ENCODE measurements around the gene PPIL4.
"Not testable (repeated sequence)": the region's sequence is repeated elsewhere in the genome, so short reads cannot be mapped to it uniquely, and the experiment has no call there.

PPIL4 gene

DNA sequence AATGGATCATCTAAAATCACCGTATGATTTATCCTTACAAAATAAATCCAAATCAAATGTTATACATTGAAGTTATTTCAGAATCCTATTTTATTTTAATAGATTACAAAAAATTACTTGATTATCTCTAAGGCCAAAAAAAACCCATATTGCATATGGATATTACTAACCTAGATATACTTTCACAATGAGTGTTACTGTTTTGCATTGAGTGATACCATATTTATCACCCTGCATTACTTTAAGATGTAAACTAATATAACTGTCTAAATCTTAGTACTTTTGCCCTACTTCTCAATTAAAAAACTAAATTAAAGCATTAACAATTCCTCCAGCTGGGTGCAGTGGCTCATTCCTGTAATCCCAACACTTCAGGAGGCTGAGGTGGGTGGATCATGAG lies 11.1 kb downstream of the PPIL4 start:
- in situ Hi-C loops (cut with HindIII; ENCODE audit: low sequenced_read_pairs): loop anchor here (5.0 kb wide), 1 partner anchor 102 kb away; no protein-coding TSS in a partner anchor

DNA sequence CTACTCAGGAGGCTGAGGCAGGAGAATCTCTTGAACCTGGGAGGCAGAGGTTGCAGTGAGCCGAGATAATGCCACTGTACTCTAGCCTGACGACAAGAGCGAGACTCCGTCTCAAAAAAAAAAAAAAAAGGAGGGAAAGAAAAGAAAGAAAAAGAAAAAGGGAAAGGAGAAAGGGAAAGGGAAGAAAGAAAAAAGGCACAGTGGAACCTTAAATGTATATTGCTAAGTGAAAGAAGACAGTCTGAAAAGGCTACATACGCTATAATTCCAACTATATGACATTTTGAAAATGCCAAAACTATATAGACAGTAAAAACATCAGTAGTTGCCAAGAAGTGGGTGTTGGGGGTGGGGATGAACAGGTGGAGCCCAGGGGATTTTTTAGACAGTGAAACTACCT lies 16.2 kb downstream of the PPIL4 start:
- in situ Hi-C loops (cut with HindIII; ENCODE audit: low sequenced_read_pairs): loop anchor here (5.0 kb wide), 1 partner anchor 97 kb away; no protein-coding TSS in a partner anchor

DNA sequence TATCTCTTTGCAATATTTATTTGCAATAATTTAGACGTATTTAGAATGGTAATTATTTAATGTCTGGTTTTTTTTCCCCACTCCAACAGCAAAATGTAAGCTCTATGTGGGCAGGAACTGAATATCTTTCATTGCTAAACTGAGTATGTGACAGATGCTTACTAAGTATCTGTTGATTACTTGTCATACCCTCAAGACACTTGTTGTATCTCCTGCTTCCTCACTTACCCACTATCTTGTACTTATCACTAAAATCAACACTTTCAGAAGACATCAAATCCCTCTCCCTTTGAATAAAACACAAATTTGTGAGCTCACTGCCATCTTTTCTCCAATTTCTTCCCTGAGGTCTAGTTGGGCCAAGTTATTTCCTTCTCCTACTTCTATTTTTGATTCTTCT lies 30.3 kb downstream of the PPIL4 start:
- in situ Hi-C loops (cut with HindIII; ENCODE audit: low sequenced_read_pairs): loop anchor here (25.0 kb wide), 1 partner anchor 428 kb away; no protein-coding TSS in a partner anchor

DNA sequence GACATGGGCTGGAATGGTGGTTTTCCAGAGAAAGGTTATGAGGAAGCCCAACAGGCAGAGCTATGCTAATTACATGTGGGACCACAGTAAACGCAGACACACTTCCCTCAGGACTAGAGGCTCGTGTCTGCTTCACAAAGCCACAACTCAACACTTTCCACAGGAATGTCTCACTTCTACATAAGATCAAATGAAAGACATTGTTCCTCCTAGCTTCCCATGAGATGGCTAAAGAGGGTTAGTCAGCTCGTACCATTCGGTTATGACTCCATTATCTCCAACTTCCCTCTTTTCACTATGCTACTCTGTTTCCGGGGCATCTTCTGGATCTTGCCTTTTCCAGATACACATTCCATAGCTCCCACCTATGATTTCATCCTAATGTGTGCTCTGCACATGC lies 31.9 kb downstream of the PPIL4 start:
- in situ Hi-C loops (cut with HindIII; ENCODE audit: low sequenced_read_pairs): loop anchor here (25.0 kb wide), 1 partner anchor 427 kb away; no protein-coding TSS in a partner anchor

DNA sequence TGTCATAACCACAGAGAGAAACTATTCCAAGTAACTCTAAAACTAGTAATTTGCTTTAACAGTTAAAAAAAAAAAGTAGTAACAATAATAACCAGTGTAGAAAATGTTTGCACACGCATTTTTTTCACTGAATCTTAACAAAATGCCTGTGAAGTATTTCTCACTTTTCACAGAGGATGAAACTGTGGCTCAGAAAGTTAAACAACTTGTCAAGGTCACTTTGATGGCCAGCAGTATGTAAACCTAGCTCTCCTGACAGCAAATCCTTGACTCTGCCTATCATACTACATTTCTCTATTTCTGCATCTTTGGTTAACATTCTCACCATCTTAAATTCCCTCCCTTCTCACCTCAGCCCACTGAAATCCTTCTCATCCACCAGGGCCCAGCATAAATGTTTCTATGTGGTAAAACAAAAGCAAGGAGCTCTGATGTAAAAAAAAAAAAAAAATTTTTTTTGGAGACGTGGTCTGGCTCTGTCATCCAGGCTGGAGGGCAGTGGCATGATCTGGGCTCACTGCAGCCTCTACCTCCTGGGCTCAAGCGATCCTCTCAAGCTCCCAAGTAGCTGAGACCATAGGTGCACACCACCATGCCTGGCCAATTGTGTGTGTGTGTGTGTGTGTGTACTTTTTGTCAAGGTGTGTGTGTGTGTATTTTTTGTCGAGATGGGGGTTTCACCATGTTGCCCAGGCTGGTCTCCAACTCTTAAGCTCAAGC lies 34.9 kb downstream of the PPIL4 start:
- in situ Hi-C loops (cut with HindIII; ENCODE audit: low sequenced_read_pairs): loop anchor here (25.0 kb wide), 1 partner anchor 424 kb away; no protein-coding TSS in a partner anchor

DNA sequence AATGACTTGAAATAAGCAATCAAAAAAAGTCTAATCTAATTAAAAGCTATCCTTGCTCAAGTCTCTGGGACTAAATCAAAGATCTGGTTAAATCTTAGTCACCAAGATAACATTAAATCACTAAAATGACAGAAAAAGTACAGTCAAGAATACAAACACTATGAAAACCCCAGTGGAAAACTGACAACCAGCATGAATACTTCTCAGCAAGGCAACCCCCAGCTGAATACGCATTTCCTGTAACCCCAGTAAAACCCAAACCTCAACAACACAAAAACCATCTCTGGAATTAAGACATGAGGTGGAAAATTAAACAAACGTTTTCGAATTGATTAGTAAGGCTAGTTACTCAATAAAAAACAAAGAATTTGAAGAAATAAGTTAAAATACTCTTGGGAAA lies 37.4 kb downstream of the PPIL4 start:
- in situ Hi-C loops (cut with HindIII; ENCODE audit: low sequenced_read_pairs): loop anchor here (25.0 kb wide), 1 partner anchor 421 kb away; no protein-coding TSS in a partner anchor

- in situ Hi-C loops (cut with HindIII; ENCODE audit: low sequenced_read_pairs): loop anchor here (25.0 kb wide), 1 partner anchor 417 kb away; no protein-coding TSS in a partner anchor
Observed at GRCh38 chr6:149503872-149504271, 42.0 kb downstream of the PPIL4 start.

DNA sequence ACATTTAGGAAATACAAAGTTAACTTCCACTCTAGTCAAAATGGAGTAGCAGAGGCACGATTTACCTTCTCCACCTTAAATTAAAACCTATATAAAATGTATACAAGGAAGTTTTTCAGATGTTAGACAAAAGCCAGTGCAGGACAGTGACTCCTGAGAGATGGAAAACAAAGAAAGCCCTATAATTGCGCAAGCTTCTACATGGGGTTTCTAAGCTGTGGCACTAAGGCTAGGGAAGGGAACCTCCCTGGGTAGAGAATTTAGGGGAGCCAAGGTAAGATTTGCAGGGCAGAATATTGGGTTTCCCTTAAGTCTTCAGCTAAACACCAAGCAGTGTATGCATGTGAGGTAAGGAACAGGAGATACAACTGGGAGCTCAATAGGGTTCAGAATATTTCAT lies 42.6 kb downstream of the PPIL4 start:
- in situ Hi-C loops (cut with HindIII; ENCODE audit: low sequenced_read_pairs): loop anchor here (25.0 kb wide), 1 partner anchor 416 kb away; no protein-coding TSS in a partner anchor

- in situ Hi-C loops (cut with HindIII; ENCODE audit: low sequenced_read_pairs): loop anchor here (25.0 kb wide), 1 partner anchor 414 kb away; no protein-coding TSS in a partner anchor
Observed at GRCh38 chr6:149501768-149502167, 44.1 kb downstream of the PPIL4 start.

DNA sequence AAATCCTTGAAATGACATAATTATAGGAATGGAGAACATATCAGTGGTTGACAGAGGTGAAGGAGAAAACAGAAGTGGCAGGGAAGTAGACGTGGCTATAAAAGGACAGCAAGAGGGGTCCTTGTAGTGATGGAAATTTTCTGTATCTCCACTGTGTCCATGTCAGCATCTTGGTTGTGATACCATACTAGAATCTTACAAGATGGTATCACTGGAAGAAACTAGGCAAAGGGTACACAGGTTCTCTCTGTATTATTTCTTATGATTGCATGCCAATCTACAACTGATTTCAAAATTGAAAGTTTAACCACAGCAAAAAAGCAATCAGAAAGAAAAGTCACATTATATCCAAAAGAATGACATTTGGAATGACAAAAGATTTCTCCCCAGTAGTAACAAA lies 44.6 kb downstream of the PPIL4 start:
- in situ Hi-C loops (cut with HindIII; ENCODE audit: low sequenced_read_pairs): loop anchor here (25.0 kb wide), 1 partner anchor 414 kb away; no protein-coding TSS in a partner anchor

- in situ Hi-C loops (cut with HindIII; ENCODE audit: low sequenced_read_pairs): loop anchor here (25.0 kb wide), 1 partner anchor 413 kb away; no protein-coding TSS in a partner anchor
Observed at GRCh38 chr6:149500096-149500495, 45.7 kb downstream of the PPIL4 start.

DNA sequence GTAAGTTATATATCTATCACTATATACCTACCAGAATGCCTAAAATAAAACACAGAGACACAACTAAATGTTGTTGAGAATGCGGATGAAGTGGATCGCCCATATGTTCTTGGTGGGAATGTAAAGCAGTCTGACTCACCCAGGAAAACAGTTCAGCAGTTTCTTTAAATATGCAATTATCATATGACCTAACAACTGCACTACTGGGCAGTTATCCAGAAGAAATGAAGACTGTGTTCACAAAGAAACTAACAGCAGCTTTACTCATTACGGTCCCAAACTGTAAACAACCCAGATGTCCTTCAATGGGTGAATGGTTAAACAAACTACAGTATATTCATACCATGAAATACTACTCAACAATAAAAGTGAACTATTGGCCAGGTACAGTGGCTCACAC lies 46.8 kb downstream of the PPIL4 start:
- in situ Hi-C loops (cut with HindIII; ENCODE audit: low sequenced_read_pairs): no loop called here

- in situ Hi-C loops (cut with HindIII; ENCODE audit: low sequenced_read_pairs): no loop called here
Observed at GRCh38 chr6:149497365-149497764, 48.5 kb downstream of the PPIL4 start.

- in situ Hi-C loops (cut with HindIII; ENCODE audit: low sequenced_read_pairs): not testable (repeated sequence)
Observed at GRCh38 chr6:149496597-149496996, 49.2 kb downstream of the PPIL4 start.

GRCh38 chr6:149495349-149496016 lies 50.4 kb downstream of the PPIL4 start:
- in situ Hi-C loops (cut with HindIII; ENCODE audit: low sequenced_read_pairs): not testable (repeated sequence)

DNA sequence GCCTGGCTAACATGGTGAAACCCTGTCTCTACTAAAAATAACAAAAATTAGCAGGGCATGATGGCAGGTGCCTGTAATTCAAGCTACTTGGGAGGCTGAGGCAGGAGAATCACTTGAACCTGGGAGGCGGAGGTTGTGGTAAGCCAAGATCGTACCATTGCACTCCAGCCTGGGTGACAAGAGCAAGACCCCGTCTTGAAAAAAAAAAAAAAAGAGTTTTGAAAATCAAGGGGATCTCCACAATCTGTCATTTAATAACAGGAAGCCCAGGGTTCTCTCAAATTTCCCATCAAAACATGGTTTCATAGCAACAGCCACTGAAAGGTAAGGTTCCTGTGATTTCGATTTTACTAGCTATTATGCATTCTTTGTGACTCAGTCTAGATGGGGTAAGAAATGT lies 51.0 kb downstream of the PPIL4 start:
- in situ Hi-C loops (cut with HindIII; ENCODE audit: low sequenced_read_pairs): not testable (repeated sequence)

DNA sequence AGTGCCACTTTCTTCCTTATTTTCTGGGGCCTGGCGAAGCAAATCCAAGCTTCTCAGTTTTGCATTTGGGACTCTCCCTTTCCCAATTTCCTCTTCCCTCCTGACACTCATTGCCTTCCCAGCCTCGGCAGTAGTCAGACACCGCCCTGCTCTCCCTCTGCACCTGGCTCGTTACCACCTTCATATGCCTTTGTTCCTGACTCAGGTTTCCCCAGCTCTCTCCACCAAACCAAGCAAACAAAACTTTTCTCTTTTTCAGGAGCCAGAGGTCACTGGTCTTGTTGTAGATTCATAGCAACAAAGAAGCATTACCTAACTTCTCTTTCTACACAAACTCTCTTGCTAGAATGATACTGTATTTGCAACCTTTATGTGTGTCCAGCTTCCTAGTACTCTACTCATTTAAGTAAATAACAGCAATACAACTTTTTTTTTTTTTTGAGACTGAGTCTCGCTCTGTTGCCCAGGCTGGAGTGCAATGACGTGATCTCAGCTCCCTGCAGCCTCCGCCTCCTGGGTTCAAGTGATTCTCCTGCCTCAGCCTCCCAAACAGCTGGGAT lies 52.0 kb downstream of the PPIL4 start:
- in situ Hi-C loops (cut with HindIII; ENCODE audit: low sequenced_read_pairs): no loop called here

DNA sequence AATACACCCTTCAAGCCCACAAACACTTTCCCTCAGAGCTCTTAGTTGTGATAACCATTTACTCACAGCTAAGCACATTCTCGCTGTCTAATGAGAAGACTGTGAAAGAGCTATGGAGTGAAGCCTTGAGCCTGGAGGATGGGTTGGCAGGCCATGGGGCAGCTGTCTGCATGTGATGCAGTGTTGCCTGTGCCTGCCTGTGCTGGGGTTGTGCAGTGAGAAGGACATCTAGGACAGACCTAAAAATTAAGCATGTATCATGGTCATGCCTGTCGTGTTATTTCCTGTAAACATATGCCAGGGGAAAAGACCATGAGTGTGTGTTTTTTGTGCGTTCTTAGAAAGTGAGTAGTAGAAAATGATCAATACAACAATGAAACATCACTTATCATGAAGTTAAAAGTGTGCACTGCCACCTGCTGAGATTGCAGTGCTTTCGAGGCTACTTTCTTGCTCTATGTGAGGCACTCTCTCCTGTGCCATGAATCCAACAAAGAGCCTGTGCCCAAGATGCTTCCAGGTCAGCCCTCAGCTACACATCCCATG lies 53.0 kb downstream of the PPIL4 start:
- in situ Hi-C loops (cut with HindIII; ENCODE audit: low sequenced_read_pairs): no loop called here

- in situ Hi-C loops (cut with HindIII; ENCODE audit: low sequenced_read_pairs): no loop called here
Observed at GRCh38 chr6:149489967-149490366, 55.9 kb downstream of the PPIL4 start.

GRCh38 chr6:149488815-149489214 lies 57.0 kb downstream of the PPIL4 start:
- in situ Hi-C loops (cut with HindIII; ENCODE audit: low sequenced_read_pairs): no loop called here

DNA sequence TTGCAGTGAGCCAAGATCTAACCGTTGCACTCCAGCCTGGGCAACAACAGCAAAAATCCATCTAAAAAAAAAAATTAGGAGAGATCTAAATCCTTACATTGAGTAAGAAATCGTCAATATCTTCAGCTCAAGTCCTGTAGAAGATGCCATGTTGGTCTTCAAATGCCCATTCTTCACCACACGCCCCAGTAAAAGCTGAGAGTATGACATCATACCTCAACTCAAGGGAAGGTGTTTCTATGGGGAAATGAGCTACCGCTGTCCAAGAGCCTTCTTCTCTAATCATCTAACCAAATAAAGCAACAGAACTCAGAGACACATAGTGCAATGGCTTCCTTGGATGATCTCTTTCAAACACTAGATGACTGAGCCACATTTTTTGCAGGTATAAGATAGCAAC lies 58.5 kb downstream of the PPIL4 start:
- in situ Hi-C loops (cut with HindIII; ENCODE audit: low sequenced_read_pairs): no loop called here

Measured in endothelial cell of hepatic sinusoid (primary cell).